ENCODE data around the gene RGPD5.
"Not testable (repeated sequence)": the region's sequence is repeated elsewhere in the genome, so short reads cannot be mapped to it uniquely, and the experiment has no call there.

The RGPD5 gene

DNA sequence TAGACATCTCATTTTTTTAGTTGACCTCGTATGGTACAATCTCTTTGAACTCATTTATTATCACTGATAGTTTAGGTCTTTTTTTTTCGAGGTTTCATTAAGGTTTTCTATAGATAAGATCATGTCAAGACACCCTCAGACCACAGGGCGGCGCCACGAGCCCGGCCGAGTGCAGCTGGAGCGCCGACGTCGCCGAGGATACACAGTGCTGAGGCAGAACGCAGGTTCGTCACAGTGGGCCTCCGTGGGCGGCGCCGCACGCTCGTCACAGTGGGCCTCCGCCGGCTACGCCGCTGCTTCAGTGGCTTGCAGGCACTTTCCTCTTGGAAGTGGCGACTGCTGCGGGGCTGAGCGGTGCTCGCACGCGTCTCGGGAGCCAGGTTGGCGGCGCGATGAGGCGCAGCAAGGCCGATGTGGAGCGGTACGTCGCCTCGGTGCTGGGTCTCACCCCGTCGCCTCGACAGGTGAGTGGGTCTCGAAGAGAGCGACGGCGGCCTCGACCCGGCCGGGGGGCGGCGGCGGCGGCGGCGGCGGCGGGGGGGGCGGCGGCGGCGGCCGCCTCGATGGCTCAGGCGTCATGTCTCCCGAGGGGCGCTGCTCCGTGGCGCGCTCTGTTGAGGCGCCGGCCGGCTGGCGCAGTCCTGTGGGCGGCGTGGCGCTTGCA lies at the start of gene RGPD5:
RGPD5 (plus strand) TSS at position 232 of the 664 bp plus-strand sequence; CDS start at position 393, 161 bp downstream.
- DNase-seq: not testable (repeated sequence)

DNA sequence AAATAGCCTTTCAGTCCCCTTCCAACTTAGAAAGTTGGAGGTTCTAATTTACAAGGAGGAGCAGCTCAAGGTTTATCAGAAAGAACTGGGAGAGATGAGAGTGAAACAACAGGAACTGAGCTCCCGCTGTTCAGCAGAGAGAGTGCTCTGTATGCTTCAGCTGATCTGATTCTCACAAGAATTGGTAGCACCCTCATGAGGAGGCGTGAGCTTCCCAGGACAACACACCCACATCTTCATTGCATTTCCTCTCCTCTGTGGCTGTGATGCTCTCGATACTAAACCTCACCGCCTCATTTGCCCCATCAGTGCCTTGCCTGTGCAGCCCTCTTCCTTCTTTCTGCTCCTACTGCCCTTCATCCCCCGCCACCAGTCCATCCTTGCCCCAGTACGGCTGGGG lies 42.5 kb upstream of the RGPD5 start:
- not testable (repeated sequence) for DNase-seq

DNA sequence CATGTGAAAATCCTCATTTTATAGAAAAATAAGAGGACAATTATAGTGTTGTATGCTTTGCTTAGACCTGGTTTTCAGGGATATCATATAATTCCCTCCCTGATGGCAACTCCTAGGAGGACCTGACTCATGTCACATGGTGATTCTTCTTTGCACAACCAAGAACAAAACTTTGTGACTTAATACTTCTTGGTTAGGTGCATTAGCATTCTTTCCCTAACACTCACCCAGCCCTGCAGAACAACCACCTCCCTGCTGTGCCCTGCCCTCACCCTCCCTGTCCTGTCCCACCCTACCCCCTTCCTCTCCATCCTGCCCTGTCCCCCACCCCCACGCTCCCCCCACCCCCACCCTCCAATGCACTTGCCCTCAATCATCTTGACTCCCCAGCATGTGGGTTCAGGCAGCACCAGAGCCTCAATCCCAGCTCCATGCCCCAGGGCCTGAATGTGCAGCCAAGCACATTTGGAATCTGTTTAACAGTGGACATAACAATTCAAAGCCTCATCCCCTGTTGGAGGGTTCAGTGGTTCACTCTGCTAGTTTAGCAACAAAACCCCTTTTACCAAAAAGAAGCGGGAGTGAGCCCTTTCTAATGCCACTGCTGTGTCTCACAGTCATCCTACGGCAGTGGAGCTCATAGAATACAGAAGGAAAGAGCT lies 36.8 kb upstream of the RGPD5 start:
- not testable (repeated sequence) for DNase-seq

- not testable (repeated sequence) for DNase-seq
Observed at GRCh38 chr2:109760265-109761042, 33.7 kb upstream of the RGPD5 start.

DNA sequence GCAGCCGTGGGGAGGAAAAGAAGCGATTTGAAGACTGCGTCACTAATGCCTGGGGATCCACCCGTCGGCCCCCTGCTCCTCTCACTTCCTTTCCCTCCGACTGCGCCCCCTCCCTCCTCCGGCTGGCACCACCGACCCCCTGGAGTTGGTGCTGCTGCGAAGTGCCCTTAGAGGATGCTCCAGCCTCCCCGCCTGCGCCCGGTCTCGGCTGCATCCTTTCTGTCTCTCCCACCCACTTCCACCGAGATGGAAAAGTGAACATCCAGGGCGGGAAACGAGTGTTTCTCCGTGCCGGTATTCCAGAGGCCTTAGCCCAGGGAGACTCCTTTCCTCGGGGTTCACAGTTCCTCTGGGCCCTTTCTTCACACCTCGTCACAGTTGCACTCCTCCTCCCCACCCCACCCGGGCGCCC lies 33.1 kb upstream of the RGPD5 start:
- not testable (repeated sequence) for DNase-seq

DNA sequence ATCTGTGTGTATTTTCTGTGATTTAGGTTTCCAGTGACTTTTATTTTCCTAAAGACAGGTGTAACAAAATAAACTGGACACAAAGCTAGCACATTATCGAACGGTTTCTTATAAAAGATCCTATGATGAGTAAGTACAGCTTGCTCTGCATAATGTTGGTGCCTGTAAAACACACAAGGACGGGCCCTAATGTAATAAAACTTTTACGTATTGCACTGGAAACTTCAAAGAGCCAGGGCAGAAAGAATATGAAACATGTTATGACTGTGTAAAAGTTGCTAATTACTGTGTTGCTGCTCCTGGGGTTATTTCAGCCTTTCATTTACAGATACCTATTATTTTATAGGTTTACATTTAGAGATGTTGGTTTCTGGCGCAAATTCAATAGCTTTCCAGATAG lies 32.1 kb upstream of the RGPD5 start:
- not testable (repeated sequence) for DNase-seq

DNA sequence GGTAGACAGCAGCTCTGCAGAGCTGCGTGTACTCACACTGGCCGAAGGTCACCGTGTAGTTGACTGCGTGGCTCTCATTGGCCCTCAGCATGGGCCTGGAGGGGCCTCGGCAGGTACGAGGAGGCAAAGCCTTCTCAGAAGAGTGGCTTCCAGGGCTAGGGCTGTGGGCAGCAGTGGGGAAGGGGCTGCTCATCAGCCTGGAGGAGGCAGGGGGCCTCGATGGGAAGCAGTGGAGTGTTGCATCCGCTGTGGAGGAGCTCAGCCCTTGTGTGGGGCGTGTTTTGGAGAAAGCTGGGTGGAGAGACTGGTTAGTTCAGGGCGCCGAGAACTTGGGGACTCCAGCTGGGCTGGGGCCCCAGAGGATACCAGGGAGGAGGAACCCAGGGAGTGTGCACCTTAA lies 28.0 kb upstream of the RGPD5 start:
- DNase-seq: not testable (repeated sequence)

DNA sequence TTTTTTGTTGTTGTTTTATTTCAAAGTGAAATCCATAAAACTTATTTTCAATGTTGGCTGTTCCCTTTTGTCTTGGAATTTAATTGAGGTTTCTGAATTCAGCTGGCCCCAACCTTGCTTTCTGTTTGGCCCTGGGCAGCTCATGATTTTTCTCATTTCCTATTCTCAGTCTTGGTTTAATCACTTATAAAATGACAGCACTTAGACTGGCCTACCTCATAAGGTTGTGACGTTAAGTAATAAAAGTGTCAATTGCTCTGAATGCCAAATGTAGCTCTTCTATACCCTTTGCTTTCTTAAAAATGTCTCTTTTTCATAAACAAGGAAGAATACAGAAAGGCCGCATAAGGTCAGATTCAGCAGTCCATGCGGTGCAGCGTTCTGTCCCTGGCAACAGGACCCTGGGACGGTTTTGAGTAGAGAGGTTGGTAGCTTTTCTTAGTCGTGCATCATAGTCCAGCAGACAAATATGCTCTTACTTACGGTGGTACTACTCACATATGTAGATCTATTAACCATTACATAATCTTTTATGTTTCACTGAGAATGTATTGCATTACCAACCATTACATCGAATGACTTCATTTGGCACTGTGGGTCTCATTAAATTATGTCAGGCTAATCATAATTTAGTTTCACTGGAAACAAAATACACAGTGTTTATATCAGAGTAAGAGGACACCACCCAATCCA lies 27.1 kb upstream of the RGPD5 start:
- not testable (repeated sequence) for DNase-seq

GRCh38 chr2:109768934-109769333 lies 25.2 kb upstream of the RGPD5 start:
- not testable (repeated sequence) for DNase-seq

DNA sequence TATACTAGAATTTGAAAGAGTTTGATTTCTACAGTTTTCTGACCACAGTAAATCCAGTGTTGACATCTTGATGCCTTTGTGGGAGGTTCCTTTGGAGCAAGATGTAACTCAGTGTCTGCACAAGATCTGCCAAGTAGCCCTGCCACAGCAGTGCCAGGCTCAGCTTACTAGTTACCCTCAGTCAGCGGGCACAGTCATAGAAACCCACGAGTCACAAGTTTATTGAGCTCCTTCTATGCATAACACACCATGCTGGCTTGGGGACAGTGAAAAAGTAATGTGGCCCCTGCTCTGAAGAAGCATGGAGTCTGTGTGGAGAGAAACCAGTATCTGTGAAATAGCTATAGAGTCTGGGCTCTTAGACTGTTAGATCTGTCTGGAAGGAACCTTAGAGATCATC lies 15.0 kb upstream of the RGPD5 start:
- DNase-seq: not testable (repeated sequence)

GRCh38 chr2:109781147-109781816 lies 12.8 kb upstream of the RGPD5 start:
- not testable (repeated sequence) for DNase-seq

GRCh38 chr2:109782446-109782993 lies 11.6 kb upstream of the RGPD5 start:
- not testable (repeated sequence) for DNase-seq

- DNase-seq: not testable (repeated sequence)
Observed at GRCh38 chr2:109791530-109792279, 2.4 kb upstream of the RGPD5 start.

DNA sequence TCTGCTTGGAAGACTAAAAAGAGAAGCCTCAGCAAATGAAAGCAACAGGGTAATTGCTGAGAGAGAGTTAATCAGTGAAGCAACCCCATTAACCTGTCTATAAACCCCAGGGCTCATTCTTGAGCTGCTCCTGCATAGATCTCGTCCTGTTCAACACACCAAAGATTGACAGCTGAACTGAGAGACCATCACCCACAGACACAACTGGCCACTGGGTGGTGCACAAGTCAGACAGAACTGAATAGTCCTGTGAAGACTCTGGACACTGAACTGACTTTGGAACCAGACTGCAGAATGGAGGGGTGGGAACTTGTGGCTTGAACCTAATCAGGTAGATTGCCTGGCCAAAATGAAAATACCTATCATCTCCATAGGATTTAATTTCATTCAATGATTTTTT lies 1.4 kb upstream of the RGPD5 start:
- not testable (repeated sequence) for DNase-seq

- DNase-seq: not testable (repeated sequence)
Observed at GRCh38 chr2:109871129-109871751, 77.1 kb downstream of the RGPD5 start.

GRCh38 chr2:109876625-109877024 lies 82.5 kb downstream of the RGPD5 start:
- not testable (repeated sequence) for DNase-seq

DNA sequence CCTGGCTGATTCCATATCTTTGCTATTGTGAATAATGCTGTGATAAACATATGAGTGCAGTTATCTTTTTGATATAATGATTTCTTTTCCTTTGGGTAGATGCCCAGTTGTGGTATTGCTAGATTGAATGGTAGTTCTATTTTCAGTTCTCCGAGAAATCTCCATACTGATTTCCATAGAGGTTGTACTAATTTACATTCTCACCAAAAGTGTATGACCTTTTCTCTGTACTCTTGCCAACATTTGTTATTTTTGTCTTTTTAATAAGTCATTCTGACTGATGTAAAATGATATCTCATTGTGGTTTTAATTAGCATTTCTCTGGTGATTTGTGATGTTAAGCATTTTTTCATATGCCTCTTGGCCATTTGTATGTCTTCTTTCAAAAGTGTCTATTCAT lies 88.0 kb downstream of the RGPD5 start:
- DNase-seq: not testable (repeated sequence)

DNA sequence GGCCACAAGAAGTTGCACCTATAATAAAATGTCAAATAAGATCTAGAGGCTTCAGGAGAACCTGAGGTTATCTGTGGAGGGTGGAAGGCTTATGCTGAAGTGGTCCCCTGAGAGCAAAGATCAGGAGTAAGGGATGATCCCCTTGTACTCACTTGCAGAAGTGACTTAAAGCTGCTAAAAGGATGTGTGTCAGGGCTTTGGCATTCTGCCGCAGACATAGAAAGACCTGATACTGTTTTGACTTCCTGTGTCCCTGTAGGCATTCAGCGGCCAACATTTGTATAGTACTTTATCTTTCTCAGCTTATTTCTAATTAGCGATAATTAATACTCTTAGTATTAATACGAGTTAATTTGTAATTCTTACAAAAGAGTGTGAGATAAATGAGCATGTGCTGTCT lies 94.3 kb downstream of the RGPD5 start:
- DNase-seq: not testable (repeated sequence)

- DNase-seq: not testable (repeated sequence)
Observed at GRCh38 chr2:109889909-109890308, 95.8 kb downstream of the RGPD5 start.

DNA sequence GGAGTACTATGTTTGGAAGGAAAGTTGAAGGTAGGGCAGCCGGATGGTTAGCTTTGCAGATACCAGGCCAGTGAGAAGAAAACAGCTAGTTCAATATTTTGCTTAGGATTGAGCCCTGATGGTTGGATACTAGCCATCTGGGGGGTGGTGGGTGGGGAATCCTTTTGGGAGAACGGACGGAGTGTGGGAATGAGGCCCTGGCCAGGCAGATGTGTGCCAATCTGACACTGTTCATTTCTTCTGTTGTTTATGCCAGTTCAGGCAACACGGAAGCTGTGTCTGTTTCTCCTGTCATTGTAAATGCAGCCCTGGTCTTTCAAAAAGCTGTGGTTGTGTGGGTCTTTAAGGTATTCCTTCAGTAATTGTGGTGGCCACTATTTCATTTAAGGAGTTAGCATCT lies 96.9 kb downstream of the RGPD5 start:
- DNase-seq: not testable (repeated sequence)

GRCh38 chr2:109893736-109894135 lies 99.6 kb downstream of the RGPD5 start:
- DNase-seq: not testable (repeated sequence)
